CD4-positive, alpha-beta T cell treated with Interleukin-4 for 4 hours (primary cell): ENCODE measurements around the gene SEH1L.
"Not testable (repeated sequence)": the region's sequence is repeated elsewhere in the genome, so short reads cannot be mapped to it uniquely, and the experiment has no call there.

Experiments used
- DNase-seq: peaks from one replicate; pipeline ENCODE4 v3.0.0-alpha.2; 2020

The SEH1L gene

DNA sequence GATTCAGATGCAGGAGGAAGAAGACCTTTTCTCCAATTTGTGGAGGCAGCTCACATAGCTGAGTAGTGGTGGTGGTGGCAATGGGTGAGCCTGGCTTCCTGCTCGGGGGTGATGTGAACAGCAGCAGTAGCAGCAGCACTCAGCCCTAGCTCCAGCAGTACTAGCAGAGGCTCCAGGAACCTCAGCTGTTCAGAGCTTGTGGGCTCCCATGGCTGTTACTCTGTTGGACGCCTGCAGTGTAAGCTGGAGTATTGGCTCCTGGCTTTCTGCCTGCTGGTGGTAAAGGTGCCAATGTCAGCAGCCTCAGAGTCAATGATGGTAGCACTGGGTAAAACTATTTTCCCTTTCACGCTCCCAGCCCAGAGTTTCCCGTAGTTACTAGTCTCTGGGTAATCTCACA is 3.1 kb upstream of the SEH1L start:
- no peak for DNase-seq

DNA sequence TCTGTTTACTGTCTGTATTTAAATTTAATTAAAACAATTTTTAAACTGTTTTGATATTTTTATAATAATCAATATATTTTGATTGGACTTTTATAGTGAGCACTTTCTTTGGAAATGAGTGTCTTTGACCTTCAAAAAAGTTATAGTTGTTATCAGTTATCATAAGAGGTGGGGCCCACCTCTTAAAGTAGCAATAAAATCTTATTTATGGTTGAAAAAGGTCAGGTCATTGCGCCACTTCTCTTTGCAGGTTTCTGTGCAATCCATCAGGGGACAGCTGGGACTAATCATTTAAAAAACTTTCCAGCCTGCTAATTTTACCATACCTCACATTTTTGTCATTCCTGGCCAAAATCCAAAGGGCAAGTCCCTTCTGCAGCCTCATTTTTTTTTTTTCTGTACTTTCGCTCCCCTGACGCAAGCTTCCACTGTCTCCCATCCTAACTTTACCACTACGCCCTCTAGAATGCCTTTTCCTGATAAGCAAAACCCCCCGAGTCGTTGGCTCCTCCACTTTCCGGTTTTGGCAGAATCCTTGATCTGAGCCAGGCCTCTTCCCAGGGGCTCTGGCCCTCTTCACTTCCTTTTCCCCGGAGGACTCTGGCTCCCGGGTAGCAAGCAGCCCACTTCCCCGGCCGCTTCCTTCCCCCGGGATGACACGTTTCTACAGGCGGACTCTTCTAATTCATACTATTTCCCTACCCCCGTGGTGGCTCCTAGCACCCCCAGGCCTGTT is 1.1 kb upstream of the SEH1L start:
- DNase-seq: peak; percentile 5

DNA sequence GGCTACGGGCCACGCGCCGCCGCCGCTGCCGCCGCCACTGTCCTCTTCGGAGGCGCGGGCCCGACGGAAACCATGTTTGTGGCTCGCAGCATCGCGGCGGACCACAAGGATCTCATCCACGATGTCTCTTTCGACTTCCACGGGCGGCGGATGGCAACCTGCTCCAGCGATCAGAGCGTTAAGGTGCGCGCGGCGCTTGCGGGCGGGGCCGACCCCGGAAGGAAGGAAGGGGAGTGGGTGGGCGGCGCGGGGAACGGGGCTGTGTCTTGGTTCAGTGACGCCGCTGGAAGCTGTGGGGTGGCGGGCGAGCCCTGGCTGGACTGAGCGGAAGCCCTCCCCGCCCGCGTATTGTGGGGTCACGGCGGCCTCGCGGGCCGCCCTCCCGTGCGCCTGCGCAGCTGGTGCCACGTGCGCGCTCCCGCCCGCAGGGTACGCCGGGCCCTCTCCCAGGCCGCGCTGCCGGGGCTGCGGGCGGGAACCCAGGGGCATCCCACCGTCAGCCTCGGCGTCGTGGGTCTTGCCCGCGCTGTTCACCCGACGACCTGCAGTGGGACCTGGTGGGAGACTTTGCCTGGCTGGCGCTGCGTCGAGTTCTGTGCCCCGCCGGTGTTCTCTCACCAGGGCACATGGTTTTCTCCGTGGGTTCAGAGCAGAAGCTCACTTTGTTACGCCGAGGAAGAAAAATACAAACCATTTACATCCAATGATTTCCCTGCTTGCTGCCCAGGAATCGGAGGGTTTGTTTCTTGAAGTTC is 416 bp downstream of the SEH1L start:
- DNase-seq: peak; percentile 99

DNA sequence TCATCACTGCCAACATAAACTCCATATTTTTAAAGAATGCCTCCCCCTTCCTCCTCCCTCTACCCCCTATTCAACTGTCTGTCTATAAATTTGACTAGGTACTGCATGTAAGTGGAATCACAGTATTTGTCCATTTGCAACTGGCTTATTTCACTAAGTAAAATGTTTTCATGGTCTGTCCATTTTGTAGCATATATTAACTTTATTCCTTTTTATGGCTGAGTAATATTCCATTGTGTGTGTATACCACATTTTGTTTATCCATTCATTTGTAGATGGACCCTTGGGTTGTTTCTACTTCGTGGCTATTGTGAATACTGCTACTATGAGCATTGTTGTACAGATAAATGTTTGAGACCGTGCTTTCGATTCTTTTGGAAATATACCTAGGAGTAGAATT is 10.7 kb downstream of the SEH1L start:
- DNase-seq: no peak

DNA sequence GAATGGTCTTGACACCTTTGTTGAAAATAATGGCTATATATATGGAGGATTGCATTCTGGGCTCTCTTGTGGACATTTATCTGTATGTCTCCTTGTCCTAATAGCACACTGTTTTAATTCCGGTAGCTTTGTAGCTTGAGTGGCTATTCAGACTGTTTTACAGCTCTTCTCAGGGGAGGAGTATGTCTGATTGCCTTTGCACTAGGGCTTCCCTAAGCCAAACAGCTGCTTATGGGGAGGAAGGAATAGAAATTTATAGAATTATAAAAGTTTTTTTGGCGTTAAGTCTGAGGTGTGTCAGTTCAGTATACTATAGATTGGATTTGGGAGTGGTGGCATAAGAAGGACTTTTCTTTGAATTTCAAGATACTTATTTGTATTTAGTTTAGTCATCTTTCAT is 12.6 kb downstream of the SEH1L start:
- no peak for DNase-seq

DNA sequence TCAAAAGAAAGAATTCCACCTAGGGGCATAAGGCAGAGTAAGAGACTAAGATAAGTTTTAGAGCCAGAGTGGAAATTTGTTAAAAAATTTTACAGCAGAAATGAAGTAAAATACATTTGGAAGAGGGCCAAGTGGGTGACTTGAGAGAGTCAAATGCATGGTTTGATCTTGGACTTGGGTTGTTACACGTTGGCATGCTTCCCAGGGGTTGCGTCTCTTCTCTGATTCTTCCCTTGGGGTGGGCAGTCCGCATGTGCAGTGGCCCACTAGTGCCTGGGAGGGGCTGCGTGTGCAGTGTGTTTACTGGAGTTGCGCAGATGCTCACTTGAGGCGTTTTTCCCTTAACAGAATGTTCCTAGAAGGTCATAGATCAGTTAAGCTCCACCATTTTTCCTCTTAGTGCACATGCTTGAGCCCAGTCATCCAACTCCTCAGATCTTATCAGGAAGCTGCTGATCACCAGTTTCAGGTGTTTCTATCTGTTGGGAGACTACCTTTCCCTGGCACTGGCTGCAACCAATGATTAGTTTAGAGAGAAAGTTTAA is 13.1 kb downstream of the SEH1L start:
- no peak for DNase-seq

DNA sequence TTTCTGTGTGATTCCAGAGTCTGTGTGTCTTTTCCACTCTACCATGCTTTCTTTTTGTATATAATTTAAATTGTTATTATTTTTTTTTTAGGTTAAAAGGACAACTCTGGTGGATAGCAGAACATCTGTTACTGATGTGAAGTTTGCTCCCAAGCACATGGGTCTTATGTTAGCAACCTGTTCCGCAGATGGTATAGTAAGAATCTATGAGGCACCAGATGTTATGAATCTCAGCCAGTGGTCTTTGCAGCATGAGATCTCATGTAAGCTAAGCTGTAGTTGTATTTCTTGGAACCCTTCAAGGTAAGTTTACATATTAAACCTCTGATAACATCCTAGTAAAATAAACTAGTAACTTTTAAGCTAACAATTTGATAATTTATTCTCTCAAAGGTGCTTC is 15.3 kb downstream of the SEH1L start:
- no peak for DNase-seq

DNA sequence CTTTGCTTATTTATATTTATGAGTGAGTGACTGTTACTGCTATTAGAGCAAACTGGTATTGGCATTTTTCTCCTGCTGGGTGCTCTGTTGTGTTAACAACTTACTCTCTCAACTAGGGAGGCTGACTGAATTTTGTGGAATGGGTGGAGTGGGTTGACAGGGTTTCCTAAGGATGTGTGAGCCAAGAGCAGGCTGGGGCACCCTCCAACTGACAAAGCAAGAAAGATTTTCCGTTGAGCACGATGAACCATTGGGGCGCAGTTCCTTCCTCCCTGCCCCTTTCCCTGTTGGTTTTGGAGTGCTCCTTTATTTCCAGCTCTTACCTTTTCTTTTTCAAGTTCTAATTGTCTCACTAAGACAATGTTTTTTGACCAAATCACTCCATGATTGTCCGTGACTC is 20.3 kb downstream of the SEH1L start:
- no peak for DNase-seq

DNA sequence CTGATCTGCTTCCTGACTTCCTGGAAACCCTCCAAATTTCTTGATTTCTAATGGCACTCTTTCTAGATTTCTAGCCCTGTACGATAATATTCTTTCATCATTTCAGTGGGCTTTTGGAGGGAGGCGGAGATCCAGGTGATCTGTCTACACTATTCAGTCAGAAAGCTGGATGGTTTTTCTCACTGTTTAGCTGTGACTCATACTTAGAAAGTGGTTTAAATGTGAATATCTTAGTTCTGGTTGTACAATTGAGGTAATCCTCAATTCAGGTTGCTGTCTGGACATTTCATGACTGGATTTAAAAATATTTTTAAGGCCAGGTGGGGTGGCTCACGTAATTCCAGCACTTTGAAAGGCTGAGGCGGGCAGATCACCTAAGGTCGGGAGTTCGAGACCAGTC is 20.8 kb downstream of the SEH1L start:
- DNase-seq: no peak

DNA sequence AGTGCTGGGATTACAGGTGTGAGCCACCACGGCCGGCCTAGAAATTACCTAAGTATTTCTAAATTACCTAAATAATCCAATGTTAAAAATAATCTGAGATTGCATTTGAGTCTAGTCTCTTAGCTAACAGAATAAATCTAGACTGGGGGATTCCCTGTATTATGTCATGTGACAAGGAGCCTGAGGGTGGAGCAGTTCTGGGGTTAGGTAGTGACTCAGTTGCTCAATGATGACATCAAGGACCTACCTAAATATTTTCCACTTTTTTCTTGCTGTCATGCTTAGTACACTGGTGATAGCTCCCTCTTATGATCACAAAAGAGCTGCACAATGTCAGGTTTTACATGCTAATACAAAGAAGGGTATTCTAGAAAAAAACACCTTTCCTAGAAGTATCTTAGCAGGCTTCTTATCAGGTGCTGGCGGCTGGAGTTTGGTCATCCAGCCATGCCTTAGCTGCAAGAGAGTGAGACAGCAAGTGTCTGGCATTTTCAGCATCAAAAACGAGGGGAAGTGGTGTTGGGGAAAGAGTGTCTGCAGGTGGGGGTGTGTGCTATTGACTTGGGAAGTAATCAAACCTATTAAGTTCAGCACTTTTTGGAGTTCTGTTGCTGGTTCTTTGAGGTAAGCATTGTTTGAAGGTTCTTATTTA is 25.9 kb downstream of the SEH1L start:
- DNase-seq: peak; percentile 16

DNA sequence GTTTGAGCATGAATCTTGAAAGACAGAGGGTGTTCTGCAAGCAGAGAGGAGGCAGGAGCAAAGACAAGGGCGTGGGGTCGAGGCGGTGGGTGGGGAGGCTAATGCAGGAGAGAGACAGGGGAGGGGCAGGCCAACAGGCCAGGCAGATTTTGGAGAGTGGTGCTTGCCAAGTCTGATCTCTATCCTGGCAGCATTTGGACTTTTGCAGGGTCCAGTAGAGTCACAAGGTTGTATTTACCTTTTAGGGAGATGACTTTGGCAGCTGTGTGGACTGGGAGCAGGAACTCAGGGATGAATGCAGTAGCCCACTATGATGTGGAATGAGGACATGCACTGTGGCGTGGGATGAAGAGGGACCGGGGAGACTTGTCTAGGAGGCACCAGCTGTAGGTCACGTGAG is 27.7 kb downstream of the SEH1L start:
- DNase-seq: no peak

DNA sequence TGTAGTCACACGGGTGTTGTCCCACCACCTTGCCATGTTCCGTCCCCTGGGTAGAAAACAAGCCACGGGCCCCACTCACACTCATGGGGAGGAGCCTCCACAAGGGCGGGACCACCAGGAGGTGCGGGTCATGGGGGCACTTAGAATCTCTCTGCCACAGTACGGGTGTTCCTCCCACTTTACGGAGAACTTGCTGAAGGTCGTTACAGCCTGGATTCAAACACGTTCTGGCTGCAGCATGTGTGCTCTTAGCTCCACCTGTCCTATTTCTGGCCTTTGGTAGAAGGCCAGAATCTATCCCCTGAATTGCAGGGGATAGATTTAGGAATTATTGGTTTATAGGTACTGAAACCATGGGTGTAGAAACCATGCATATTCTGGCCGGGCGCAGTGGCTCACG is 28.5 kb downstream of the SEH1L start:
- DNase-seq: no peak

DNA sequence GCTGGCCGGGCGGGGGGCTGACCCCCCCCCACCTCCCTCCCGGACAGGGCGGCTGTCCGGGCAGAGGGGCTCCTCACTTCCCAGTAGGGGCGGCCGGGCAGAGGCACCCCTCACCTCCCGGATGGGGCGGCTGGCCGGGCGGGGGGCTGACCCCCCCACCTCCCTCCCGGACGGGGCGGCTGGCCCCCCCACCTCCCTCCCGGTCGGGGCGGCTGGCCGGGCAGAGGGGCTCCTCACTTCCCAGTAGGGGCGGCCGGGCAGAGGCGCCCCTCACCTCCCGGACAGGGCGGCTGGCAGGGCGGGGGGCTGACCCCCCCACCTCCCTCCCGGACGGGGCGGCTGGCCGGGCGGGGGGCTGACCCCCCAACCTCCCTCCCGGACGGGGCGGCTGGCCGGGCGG is 32.3 kb downstream of the SEH1L start:
- not testable (repeated sequence) for DNase-seq

DNA sequence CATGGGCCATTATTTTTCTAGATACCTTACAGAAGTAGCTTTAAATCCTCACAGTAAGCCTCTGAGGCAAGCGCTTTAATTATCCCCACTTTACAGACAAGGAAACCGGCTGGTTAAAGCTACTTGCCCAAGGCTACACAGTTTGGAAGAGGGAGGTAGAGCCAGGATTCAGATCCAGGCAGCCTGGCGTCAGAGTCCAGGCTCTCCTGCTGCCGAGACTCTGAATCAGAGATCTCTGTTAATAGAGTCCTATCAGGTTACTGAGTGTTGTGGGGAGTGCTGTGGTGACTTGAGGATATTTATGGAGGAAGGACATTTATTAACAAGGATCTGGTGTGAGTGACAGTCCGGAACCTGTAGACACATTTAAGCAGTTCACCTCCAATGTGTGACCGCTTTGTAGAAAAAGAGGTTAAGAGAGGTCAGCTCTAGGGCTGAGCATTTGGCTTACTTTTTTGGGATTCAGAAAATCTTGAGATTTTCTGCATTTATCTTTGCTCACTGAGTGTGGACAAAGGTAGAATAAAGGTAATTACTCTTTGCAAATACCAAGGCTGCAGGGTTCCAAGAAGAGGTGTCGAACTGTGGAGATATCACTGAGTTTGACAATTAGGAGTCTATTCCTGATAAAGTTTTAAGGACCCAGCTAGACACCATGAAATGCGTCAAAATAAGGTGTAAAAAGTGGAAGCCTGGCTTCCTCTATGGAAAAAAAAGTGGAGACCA is 41.7 kb downstream of the SEH1L start:
- no peak for DNase-seq

DNA sequence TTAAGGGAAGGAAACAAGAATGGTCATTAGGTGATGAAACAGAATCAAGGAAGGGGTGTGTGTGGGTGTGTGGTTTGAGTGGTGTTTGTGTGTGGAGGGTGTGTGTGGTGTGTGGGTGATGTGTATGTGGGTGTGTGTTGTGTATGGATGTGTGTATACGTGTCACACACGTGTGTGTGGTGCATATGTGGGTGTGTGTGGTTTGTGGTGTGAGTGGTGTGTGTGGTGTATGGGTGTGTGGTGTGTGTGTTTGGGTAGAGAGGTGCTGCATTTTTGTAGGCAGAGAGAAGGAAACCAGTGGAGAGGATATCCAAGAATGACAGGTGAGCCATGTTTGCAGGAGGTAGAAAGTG is 42.3 kb downstream of the SEH1L start:
- peak; percentile 44 for DNase-seq

DNA sequence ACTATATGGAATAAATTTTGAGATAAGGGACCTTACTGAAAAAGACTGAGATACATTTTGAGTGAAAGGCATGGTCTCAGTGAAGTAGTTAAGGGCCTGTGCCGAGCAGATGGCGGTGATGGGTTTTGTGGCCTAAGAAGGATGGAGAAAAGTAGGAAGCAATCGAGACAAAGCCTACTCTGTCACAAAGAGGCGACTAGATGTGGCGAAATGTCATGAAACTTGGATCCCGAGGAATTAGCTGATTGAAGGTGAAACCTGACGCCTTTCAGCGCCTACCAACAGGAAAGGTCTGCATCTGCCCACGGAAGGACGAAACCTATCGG is 42.8 kb downstream of the SEH1L start:
- DNase-seq: no peak

DNA sequence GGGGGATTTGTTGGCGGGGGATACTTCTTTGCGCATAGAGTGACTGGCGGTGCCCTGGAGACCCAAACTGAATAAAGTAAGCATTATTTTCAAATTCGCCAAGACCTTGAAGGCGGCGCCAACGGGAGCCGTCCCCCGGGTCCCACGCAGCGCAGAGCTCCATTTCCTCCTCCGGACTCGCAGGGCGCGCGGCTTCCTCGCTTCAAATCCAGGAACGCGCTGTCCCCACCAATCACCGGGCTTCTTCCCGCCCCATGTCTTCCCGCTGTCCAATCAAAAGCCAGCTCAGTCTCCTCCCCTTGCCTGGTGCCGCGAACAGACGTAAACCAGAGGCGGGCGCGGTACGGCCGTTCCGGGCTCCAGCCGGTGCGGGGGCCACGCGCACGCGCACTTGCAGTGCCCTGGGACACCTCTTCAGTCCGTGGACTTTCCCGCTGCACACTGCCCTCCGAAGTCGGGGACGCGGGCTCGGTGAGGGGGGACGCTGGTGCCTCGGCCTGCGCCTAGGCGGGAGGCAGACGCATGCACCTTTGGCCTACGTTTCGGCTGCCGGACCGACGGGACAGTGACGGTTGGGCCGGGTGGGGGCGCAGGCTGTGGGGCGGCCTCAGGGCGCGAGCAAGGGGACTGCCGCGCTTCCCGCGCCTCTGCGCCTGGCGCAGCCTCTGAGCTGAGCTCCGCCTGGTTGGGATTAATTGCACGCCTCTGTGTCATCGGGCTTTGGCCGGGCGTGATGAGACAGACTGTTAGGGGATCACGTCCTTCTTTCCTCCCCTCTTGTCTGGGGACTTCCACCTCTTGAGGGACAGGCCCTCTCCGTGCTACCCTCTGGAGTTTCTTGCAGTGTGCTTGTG is 43.4 kb downstream of the SEH1L start, which contains the start of gene CEP192:
TSS of gene CEP192 (plus strand) at position 396 of the 854 bp plus-strand sequence. CDS start 8,063 bp downstream, outside the sequence.
- DNase-seq: peak; percentile 99

DNA sequence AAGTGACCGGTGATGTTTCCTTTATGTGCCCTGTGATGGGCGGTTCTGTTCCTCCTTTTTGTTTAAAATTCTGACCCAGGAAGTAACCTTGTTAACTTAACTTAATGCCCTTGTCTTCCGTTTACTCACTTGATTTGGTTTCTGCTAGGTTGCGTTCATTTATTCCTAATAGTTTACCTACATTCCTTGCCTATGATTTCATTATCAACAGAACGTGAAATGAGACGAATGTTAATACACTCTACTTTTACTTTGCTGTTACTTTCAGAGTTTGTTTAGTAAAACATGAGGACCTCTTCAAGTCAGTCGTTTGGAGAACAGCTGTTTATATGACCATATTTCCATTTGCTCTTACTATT is 44.0 kb downstream of the SEH1L start:
- DNase-seq: no peak

DNA sequence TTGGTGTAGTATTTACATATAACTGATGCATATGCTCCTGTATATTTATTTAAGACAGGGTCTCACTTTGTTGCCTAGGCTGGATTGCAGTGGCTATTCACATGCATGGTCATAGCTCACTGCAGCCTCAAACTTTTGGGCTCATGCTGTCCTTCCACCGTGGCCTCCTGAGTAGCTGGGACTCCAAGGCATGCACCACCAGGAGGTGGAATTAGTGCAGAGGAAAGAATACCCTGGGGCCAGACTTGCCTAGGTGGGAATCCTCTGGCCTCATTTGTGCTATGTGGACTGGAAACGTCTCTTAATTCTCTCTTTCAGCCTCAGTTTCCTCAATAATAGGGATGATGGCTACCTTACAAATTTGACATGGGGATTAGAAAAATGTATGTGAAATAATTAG is 45.6 kb downstream of the SEH1L start:
- no peak for DNase-seq

DNA sequence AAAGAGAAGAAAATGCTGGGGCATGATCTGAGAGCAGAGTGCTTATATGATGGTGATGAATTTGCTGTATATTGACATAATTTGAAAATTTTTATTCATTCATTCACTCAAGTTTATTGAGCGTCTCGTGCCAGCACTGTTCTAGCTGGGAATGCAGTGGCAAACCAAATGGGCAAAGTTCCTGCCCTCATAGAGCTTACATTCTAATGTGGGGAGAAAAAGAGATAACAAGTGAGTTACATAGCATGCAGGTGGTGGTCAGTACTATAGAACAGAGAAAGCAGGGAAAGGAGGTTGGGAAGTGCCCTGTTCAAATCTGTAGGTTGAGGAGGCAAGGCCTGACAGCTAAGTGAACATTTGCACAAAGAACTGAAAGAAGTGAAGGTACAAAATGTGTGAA is 47.6 kb downstream of the SEH1L start:
- no peak for DNase-seq

DNA sequence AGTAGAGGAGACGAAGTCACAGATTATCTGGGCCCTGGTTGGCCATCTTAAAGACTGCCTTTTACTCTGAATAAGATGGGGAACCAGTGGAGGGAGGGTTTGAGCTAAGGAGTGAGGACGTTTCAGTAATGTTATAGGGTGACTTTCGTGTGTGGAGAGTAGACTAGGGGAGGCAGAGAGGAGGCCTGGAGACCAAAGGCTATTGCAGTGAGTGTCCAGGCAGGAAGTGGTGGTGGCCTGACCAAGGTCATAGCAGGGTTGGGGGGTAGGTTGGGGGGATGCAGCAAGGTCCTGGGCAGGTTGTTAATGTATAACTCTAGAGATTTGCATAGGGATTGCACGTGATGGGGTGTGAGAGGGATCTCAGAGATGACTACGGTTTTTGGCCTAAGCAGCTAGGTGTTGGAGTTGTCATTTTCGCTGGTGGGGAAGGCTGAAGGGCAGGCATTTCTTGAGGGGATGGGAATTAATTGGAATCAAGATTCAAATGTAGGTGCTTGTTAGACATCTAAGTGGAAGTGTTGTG is 48.2 kb downstream of the SEH1L start:
- DNase-seq: no peak

DNA sequence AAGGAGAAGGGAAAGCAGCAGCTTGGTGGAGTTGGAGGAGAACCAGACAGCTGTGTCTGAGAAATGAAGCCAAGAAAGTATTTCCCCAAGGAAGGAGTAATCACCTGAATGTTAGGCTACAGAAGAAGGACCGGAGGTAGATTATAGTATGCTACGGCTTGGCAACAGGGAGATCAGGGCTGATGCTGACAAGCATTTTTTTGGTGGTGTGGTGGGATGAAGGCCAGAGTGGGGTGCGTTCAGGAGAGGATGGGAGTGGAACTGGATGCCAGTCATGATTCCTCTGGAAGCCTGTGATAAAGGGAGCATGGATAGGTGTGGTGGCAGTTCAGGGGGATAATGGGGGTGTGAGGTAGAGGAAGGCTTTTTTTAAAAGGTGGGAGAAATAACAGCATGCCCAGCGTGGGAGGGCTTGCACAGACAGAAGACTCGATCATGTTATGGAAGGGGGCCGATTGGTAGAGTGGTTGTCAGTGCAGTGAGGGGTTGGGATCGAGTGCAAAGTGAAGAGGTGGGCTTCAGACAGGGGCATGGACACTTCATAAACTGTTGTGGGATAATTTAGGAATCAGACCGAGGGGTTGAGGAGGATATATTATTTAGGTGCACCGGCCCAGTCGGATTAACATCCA is 49.0 kb downstream of the SEH1L start:
- no peak for DNase-seq
